HepG2 (cell line): ENCODE data around the gene MRPS7. TPM values are rescaled to one million over a fixed set of nuclear protein-coding genes. Genes with fewer than 3 reads are reported as not detected.

Experiments used
- ATAC-seq: fragments of 200-7000 bp; cut with Tn5 transposase; 3 replicates; pipeline ENCODE4 v1.9.1; 2020; ENCODE audit warnings: mild to moderate bottlenecking, moderate library complexity
- BruUV-seq: library from RNA; stranded (reverse); fragments of 400-500 nt; replicated peaks from 2 replicates; lab custom pipeline; 2021; lab: Mats Ljungman, UMichigan
- CTCF ChIA-PET: fragments of 300-600 bp; formaldehyde crosslinking; extraction: SDS; loops from one replicate; lab custom pipeline; 2021; ENCODE audit warnings: low total read pairs, inconsistent platforms, low intra/inter-chr PET ratio; lab: Yijun Ruan, JAX
- POLR2A ChIA-PET: fragments of 350-600 bp; sonication (Branson Sonifier 250); formaldehyde crosslinking; loops from one replicate; lab custom pipeline; 2020; ENCODE audit warnings: antibody characterized with exemption, inconsistent platforms; lab: Yijun Ruan, JAX
- DNase-seq: peaks from one replicate; pipeline ENCODE4 v3.0.0-alpha.2; 2015; ENCODE audit warnings: low spot score
- FAIRE-seq: peaks from 3 replicates; lab custom pipeline; 2011; peaks lifted over from hg19 to GRCh38; lab: Jason Lieb, UNC
- H2AFZ ChIP-seq: one replicate; pipeline ENCODE4 v1.6.1; 2011; ENCODE audit warnings: low read length, inconsistent platforms
- H3K27ac ChIP-seq: fragments of 300-600 bp; 3 replicates; pipeline ENCODE4 v1.8.0; 2011; ENCODE audit warnings: mixed run types, mild to moderate bottlenecking, mixed read lengths, low read length, inconsistent platforms; ENCODE audit not compliant: insufficient read depth; ENCODE audit errors: extremely low read length
- H3K27me3 ChIP-seq, 2 experiments: fragments of 200-600 bp in 1 of 2; 2 replicates in 1 of 2; 3 replicates in 1 of 2; pipeline versions ENCODE4 v1.6.0 to v1.8.0; 2011; ENCODE audit warnings: low read length in 2 of 2, mild to moderate bottlenecking in 2 of 2, moderate library complexity in 2 of 2, inconsistent platforms in 1 of 2; ENCODE audit not compliant: insufficient read depth in 2 of 2, control insufficient read depth in 1 of 2
- H3K36me3 ChIP-seq, 2 experiments: fragments of 200-600 bp in 1 of 2; replicated peaks in 1 of 2; 2 replicates in 1 of 2; 3 replicates in 1 of 2; pipeline versions ENCODE4 v1.5.1 to v1.8.0; 2011; ENCODE audit warnings: low read length in 2 of 2, inconsistent platforms in 1 of 2; ENCODE audit not compliant: insufficient read depth in 2 of 2, control insufficient read depth in 1 of 2
- H3K4me1 ChIP-seq: 2 replicates; pipeline ENCODE4 v1.5.1; 2012; ENCODE audit warnings: low read length, inconsistent platforms; ENCODE audit not compliant: insufficient read depth
- H3K4me2 ChIP-seq: 2 replicates; pipeline ENCODE4 v1.6.0; 2011; ENCODE audit warnings: low read depth, low read length, inconsistent platforms
- H3K4me3 ChIP-seq, 3 experiments: fragments of 200-600 bp in 1 of 3; sonication (generic), shearing (Covaris generic) in 1 of 3; replicated peaks in 1 of 3; 2 replicates each; pipeline ENCODE4 v1.5.1; 2011 to 2016; ENCODE audit warnings: low read length in 3 of 3, inconsistent platforms in 2 of 3, low read depth in 2 of 3, mild to moderate bottlenecking in 2 of 3, control low read depth in 1 of 3, mixed read lengths in 1 of 3; ENCODE audit not compliant: insufficient read depth in 1 of 3
- H3K79me2 ChIP-seq: one replicate; pipeline ENCODE4 v1.6.1; 2011; ENCODE audit warnings: low read length, inconsistent platforms; ENCODE audit not compliant: insufficient read depth
- H3K9ac ChIP-seq: 2 replicates; pipeline ENCODE4 v1.6.0; 2011; ENCODE audit warnings: mild to moderate bottlenecking, low read depth, low read length, inconsistent platforms; ENCODE audit not compliant: insufficient read depth
- H3K9me3 ChIP-seq: 2 replicates; pipeline ENCODE4 v1.5.1; 2012; ENCODE audit warnings: mild to moderate bottlenecking, low read length
- H4K20me1 ChIP-seq: 2 replicates; pipeline ENCODE4 v1.6.0; 2011; ENCODE audit warnings: inconsistent platforms, mild to moderate bottlenecking, low read length, moderate library complexity; ENCODE audit not compliant: insufficient read depth
- DMAP1 ChIP-seq: IDR thresholded peaks from 2 replicates; pipeline ENCODE4 v1.6.1; 2016
- GABPB1 ChIP-seq: IDR thresholded peaks from 2 replicates; pipeline ENCODE4 v1.6.1; 2016; ENCODE audit warnings: mild to moderate bottlenecking, missing genetic modification reagents, moderate library complexity, missing compliant biosample characterization
- SMAD1 ChIP-seq: sonication (generic); formaldehyde crosslinking; IDR thresholded peaks from 2 replicates; pipeline ENCODE4 v1.4.0; 2020; ENCODE audit warnings: missing genetic modification reagents, low read depth, mild to moderate bottlenecking, borderline replicate concordance
- ZBTB7B ChIP-seq: sonication (generic); formaldehyde crosslinking; IDR thresholded peaks from 2 replicates; pipeline ENCODE4 v1.4.0; 2020; ENCODE audit warnings: missing genetic modification reagents
- ZFP62 ChIP-seq: sonication (generic); formaldehyde crosslinking; IDR thresholded peaks from 2 replicates; pipeline ENCODE4 v1.4.0; 2020; ENCODE audit warnings: missing genetic modification reagents
- ZFP90 ChIP-seq: sonication (generic); formaldehyde crosslinking; IDR thresholded peaks from 2 replicates; pipeline ENCODE4 v1.8.0; 2022; ENCODE audit warnings: missing genetic modification reagents, mild to moderate bottlenecking, inconsistent platforms, borderline replicate concordance
- ZNF367 ChIP-seq: sonication (generic); formaldehyde crosslinking; IDR thresholded peaks from 2 replicates; pipeline ENCODE4 v1.4.0; 2020; ENCODE audit warnings: missing genetic modification reagents, borderline replicate concordance
- ZNF790 ChIP-seq: sonication (generic); formaldehyde crosslinking; IDR thresholded peaks from 2 replicates; pipeline ENCODE4 v1.8.0; 2022; ENCODE audit warnings: missing genetic modification reagents, mild to moderate bottlenecking, borderline replicate concordance
- ZSCAN29 ChIP-seq: sonication (generic); formaldehyde crosslinking; conservative IDR thresholded peaks from 2 replicates; pipeline ENCODE4 v1.4.0; 2020; ENCODE audit warnings: mild to moderate bottlenecking, missing genetic modification reagents
- ZSCAN31 ChIP-seq: sonication (generic); formaldehyde crosslinking; IDR thresholded peaks from 2 replicates; pipeline ENCODE4 v1.5.0; 2020; ENCODE audit warnings: low read depth, mild to moderate bottlenecking, missing genetic modification reagents
- WGBS: methylation state at CpG from one replicate; pipeline ENCODE4 v1.1.6; 2017; ENCODE audit warnings: low lambda C conversion rate; 5-methylcytosine and 5-hydroxymethylcytosine counted together
- in situ Hi-C: cut with HindIII; loops from 2 replicates; pipeline ENCODE4 v1.10.0; 2017; ENCODE audit warnings: low pct_unique_long_range_greater_than_20kb; ENCODE audit not compliant: extremely low pct_ligation_motif_present
- intact Hi-C: fragments of 100-400 bp; cut with micrococcal nuclease; formaldehyde crosslinking; loops from one replicate; pipeline ENCODE4 v1.10.0; 2022; ENCODE audit not compliant: unreplicated experiment
- polyA plus RNA-seq, 8 experiments: library from polyadenylated mRNA; depleted of rRNA in 3 of 8; stranded (reverse) in 7 of 8; unstranded in 1 of 8; fragments of >200 nt; fragmentation: Illumina TruSeq in 4 of 8; extraction: Trizol in 4 of 8; gene quantifications; 2 replicates each; pipeline versions ENCODE4 v1.2.1 to v1.2.3, GENCODE V29; 2011 to 2016; ENCODE audit warnings: low read depth in 4 of 8, missing spikeins in 1 of 8, mixed read lengths in 1 of 8; ENCODE audit not compliant: insufficient read depth in 1 of 8
- total RNA-seq, 5 experiments: library from RNA; depleted of rRNA; stranded (reverse); fragments of >200 nt; fragmentation: Illumina TruSeq; extraction: Trizol; gene quantifications; 2 replicates each; pipeline ENCODE4 v1.2.3, GENCODE V29; 2016; ENCODE audit warnings: low read depth in 1 of 5
- TF ChIP-seq, protein P1 (sequence below): sonication (generic); formaldehyde crosslinking; IDR thresholded peaks from 2 replicates; pipeline ENCODE4 v1.9.0; 2021; ENCODE audit warnings: missing genetic modification reagents, mild to moderate bottlenecking, borderline replicate concordance
- TF ChIP-seq, protein P2 (sequence below): sonication (generic); formaldehyde crosslinking; IDR thresholded peaks from 2 replicates; pipeline ENCODE4; 2020; ENCODE audit warnings: missing genetic modification reagents, mild to moderate bottlenecking, borderline replicate concordance

MRPS7 gene
- total and polyA plus RNA-seq, 2 of the 13 experiments (the other 11 are each of a cell fraction or from before 2014, with no cell fraction given): 97.0 to 162 TPM

GRCh38 chr17:75271233-75271954 lies 9.7 kb downstream of the MRPS7 start:
- peaks cover 43% of the 10 kb centered on the region for H3K4me1 ChIP-seq
- H3K9me3 ChIP-seq: no peaks in the 10 kb centered on the region
- POLR2A ChIA-PET: interaction anchor here (0.6 to 6.6 kb wide), 24 partner anchors 10 to 237 kb away, joined by 3 to 93 read pairs (median 6); partner anchors contain the start of genes GGA3, GRB2, MRPS7 and NT5C
- WGBS: under 1% methylated on average over 34 of the region's 74 CpGs
- H3K4me2 ChIP-seq: peak overlapping the region; percentile 94
- DNase-seq: peak; percentile 58
- peak; percentile 36 for ATAC-seq
- CTCF ChIA-PET: interaction anchor here (1.2 kb wide), 1 partner anchor 52 kb away, joined by 4 read pairs; no protein-coding TSS in a partner anchor
- H3K27ac ChIP-seq: peak overlapping the region; percentile 77
- no peaks in the 10 kb centered on the region for H4K20me1 ChIP-seq
- peak overlapping the region; percentile 91 to 98 (median 94) for H3K4me3 ChIP-seq
- no peak overlapping the region for H2AFZ ChIP-seq
- TSS peak; percentile 37 for BruUV-seq
- no peaks in the 10 kb centered on the region for H3K27me3 ChIP-seq
- in situ Hi-C loops (no loop called here), intact Hi-C loops (loop anchor here (1.0 to 2.0 kb wide), 3 partner anchors 18 to 141 kb away; partner anchors contain the start of genes GRB2 and SLC25A19)
- H3K9ac ChIP-seq: peak overlapping the region; percentile 96
- peaks cover 6% of the 10 kb centered on the region for H3K79me2 ChIP-seq
- peaks cover 8 to 26% of the 10 kb centered on the region in 2 experiments; a peak in 3 of 5 replicates for H3K36me3 ChIP-seq
- no peak for FAIRE-seq
- TF ChIP-seq, protein P1, sequence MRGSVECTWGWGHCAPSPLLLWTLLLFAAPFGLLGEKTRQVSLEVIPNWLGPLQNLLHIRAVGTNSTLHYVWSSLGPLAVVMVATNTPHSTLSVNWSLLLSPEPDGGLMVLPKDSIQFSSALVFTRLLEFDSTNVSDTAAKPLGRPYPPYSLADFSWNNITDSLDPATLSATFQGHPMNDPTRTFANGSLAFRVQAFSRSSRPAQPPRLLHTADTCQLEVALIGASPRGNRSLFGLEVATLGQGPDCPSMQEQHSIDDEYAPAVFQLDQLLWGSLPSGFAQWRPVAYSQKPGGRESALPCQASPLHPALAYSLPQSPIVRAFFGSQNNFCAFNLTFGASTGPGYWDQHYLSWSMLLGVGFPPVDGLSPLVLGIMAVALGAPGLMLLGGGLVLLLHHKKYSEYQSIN (CRISPR knock-in tag): no peak
- TF ChIP-seq ZBTB7B (peak; percentile 57; the same call in 1 of the 2 replicates), ZFP62 (no peak), SMAD1 (CRISPR knock-in tag) (0 out of 2 replicates have a peak, but pooled peaks have one; percentile 44), ZNF367 (0 out of 2 replicates have a peak, but pooled peaks have one; percentile 14), DMAP1 (CRISPR knock-in tag) (peak; percentile 50; the same call in 1 of the 2 replicates), ZSCAN29 (CRISPR knock-in tag) (peak; percentile 22; the same call in 1 of the 2 replicates), GABPB1 (CRISPR knock-in tag) (peak; percentile 80), ZFP90 (CRISPR knock-in tag) (peak; percentile 52; the same call in 1 of the 2 replicates), ZNF790 (CRISPR knock-in tag) (peak; percentile 89; the same call in 1 of the 2 replicates), ZSCAN31 (CRISPR knock-in tag) (peak; percentile 86)
- TF ChIP-seq, protein P2, sequence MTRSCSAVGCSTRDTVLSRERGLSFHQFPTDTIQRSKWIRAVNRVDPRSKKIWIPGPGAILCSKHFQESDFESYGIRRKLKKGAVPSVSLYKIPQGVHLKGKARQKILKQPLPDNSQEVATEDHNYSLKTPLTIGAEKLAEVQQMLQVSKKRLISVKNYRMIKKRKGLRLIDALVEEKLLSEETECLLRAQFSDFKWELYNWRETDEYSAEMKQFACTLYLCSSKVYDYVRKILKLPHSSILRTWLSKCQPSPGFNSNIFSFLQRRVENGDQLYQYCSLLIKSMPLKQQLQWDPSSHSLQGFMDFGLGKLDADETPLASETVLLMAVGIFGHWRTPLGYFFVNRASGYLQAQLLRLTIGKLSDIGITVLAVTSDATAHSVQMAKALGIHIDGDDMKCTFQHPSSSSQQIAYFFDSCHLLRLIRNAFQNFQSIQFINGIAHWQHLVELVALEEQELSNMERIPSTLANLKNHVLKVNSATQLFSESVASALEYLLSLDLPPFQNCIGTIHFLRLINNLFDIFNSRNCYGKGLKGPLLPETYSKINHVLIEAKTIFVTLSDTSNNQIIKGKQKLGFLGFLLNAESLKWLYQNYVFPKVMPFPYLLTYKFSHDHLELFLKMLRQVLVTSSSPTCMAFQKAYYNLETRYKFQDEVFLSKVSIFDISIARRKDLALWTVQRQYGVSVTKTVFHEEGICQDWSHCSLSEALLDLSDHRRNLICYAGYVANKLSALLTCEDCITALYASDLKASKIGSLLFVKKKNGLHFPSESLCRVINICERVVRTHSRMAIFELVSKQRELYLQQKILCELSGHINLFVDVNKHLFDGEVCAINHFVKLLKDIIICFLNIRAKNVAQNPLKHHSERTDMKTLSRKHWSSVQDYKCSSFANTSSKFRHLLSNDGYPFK: peak; percentile 64; the same call in 1 of the 2 replicates
